HepG2 (cell line): ENCODE measurements around the gene COPS6. TPM values are rescaled to one million over a fixed set of nuclear protein-coding genes. Genes with fewer than 3 reads are reported as not detected.

Source experiments
- AGO1 ChIP-seq: fragments of 200-400 bp; formaldehyde crosslinking; IDR thresholded peaks from 2 replicates; pipeline ENCODE4 v1.6.1; 2017; ENCODE audit warnings: mild to moderate bottlenecking, low read depth, low read length, moderate library complexity; ENCODE audit not compliant: poor library complexity, severe bottlenecking
- IRX3 ChIP-seq: sonication (generic); formaldehyde crosslinking; IDR thresholded peaks from 2 replicates; pipeline ENCODE4 v1.8.1; 2023; ENCODE audit warnings: mild to moderate bottlenecking, low read depth, missing genetic modification reagents, borderline replicate concordance
- KAT2B ChIP-seq: fragments of 150-350 bp; IDR thresholded peaks from 2 replicates; pipeline ENCODE4 v1.6.1; 2014; ENCODE audit warnings: low read depth, low read length, borderline replicate concordance
- PPARG ChIP-seq: conservative IDR thresholded peaks from 2 replicates; pipeline ENCODE4 v1.6.1; 2016; ENCODE audit warnings: missing biosample characterization, missing genetic modification reagents
- PTBP1 ChIP-seq: fragments of 200-400 bp; formaldehyde crosslinking; IDR thresholded peaks from 2 replicates; pipeline ENCODE4 v1.6.1; 2018; ENCODE audit warnings: low read length, low read depth; ENCODE audit not compliant: poor library complexity, severe bottlenecking
- YEATS4 ChIP-seq: sonication (generic); formaldehyde crosslinking; IDR thresholded peaks from 2 replicates; pipeline ENCODE4 v1.4.0; 2020; ENCODE audit warnings: missing genetic modification reagents, borderline replicate concordance
- ZIK1 ChIP-seq: sonication (generic); formaldehyde crosslinking; IDR thresholded peaks from 2 replicates; pipeline ENCODE4 v1.5.0; 2020; ENCODE audit warnings: mild to moderate bottlenecking, low read depth, missing genetic modification reagents, borderline replicate concordance
- ZNF230 ChIP-seq: sonication (generic); formaldehyde crosslinking; IDR thresholded peaks from 2 replicates; pipeline ENCODE4 v1.4.0; 2020; ENCODE audit warnings: mild to moderate bottlenecking, missing genetic modification reagents
- polyA plus RNA-seq, 8 experiments: library from polyadenylated mRNA; depleted of rRNA in 3 of 8; stranded (reverse) in 7 of 8; unstranded in 1 of 8; fragments of >200 nt; fragmentation: Illumina TruSeq in 4 of 8; extraction: Trizol in 4 of 8; gene quantifications; 2 replicates each; pipeline versions ENCODE4 v1.2.1 to v1.2.3, GENCODE V29; 2011 to 2016; ENCODE audit warnings: low read depth in 4 of 8, missing spikeins in 1 of 8, mixed read lengths in 1 of 8; ENCODE audit not compliant: insufficient read depth in 1 of 8
- total RNA-seq, 5 experiments: library from RNA; depleted of rRNA; stranded (reverse); fragments of >200 nt; fragmentation: Illumina TruSeq; extraction: Trizol; gene quantifications; 2 replicates each; pipeline ENCODE4 v1.2.3, GENCODE V29; 2016; ENCODE audit warnings: low read depth in 1 of 5
- TF ChIP-seq, protein P1 (sequence below): sonication (generic); formaldehyde crosslinking; IDR thresholded peaks from 2 replicates; pipeline ENCODE4 v1.5.0; 2020; ENCODE audit warnings: mild to moderate bottlenecking, missing genetic modification reagents
- TF ChIP-seq, protein P2 (sequence below): sonication (generic); formaldehyde crosslinking; IDR thresholded peaks from 2 replicates; pipeline ENCODE4 v1.8.0; 2022; ENCODE audit warnings: mild to moderate bottlenecking, missing genetic modification reagents, moderate library complexity
- TF ChIP-seq, protein P3 (sequence below): sonication (generic); formaldehyde crosslinking; IDR thresholded peaks from 2 replicates; pipeline ENCODE4 v1.5.0; 2020; ENCODE audit warnings: mild to moderate bottlenecking, missing genetic modification reagents, borderline replicate concordance
- TF ChIP-seq, protein P4 (sequence below): sonication (generic); formaldehyde crosslinking; conservative IDR thresholded peaks from 2 replicates; pipeline ENCODE4 v1.4.0; 2020; ENCODE audit warnings: missing genetic modification reagents
- TF ChIP-seq, protein P5 (sequence below): sonication (generic); formaldehyde crosslinking; IDR thresholded peaks from 2 replicates; pipeline ENCODE4 v1.4.0; 2020; ENCODE audit warnings: missing genetic modification reagents
- TF ChIP-seq, protein P6 (sequence below): sonication (generic); formaldehyde crosslinking; IDR thresholded peaks from 2 replicates; pipeline ENCODE4 v1.8.0; 2022; ENCODE audit warnings: mild to moderate bottlenecking, missing genetic modification reagents; ENCODE audit not compliant: insufficient replicate concordance
- TF ChIP-seq, protein P7 (sequence below): sonication (generic); formaldehyde crosslinking; IDR thresholded peaks from 2 replicates; pipeline ENCODE4 v1.4.0; 2020; ENCODE audit warnings: missing genetic modification reagents, mild to moderate bottlenecking, borderline replicate concordance

Gene COPS6
- total and polyA plus RNA-seq, 2 of the 13 experiments (the other 11 are each of a cell fraction or from before 2014, with no cell fraction given): 33.4 to 117 TPM

DNA sequence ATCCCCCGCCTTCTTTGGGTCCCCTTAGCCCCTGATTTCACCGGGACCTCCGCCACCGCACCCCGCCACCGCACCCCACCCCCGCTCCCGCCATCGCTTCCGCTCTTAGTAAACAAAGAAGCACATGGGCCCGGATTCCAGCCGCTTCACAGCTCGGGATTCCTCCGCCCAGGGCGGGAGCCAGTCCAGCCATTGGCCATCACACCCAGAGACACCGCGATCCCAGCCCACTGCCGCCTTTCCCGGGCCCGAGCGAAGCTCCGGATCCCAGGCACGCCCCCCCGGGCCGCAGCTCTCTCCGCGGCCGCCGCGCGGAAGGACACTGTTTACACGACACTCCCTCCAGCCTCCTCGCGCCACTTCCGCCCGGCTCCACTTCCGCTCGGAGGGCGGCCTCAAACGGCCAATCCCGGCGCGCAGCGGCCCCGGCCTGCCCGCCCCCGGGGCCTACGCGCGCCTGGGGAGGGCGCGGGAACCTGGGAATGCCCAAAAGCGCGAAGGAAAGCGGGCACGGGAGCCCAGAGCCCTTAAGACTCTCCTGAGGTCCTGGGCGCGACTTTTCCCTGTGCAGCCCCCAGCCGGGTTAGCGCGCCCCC is 11.7 kb downstream of the COPS6 start (continued):
- TF ChIP-seq, protein P1, sequence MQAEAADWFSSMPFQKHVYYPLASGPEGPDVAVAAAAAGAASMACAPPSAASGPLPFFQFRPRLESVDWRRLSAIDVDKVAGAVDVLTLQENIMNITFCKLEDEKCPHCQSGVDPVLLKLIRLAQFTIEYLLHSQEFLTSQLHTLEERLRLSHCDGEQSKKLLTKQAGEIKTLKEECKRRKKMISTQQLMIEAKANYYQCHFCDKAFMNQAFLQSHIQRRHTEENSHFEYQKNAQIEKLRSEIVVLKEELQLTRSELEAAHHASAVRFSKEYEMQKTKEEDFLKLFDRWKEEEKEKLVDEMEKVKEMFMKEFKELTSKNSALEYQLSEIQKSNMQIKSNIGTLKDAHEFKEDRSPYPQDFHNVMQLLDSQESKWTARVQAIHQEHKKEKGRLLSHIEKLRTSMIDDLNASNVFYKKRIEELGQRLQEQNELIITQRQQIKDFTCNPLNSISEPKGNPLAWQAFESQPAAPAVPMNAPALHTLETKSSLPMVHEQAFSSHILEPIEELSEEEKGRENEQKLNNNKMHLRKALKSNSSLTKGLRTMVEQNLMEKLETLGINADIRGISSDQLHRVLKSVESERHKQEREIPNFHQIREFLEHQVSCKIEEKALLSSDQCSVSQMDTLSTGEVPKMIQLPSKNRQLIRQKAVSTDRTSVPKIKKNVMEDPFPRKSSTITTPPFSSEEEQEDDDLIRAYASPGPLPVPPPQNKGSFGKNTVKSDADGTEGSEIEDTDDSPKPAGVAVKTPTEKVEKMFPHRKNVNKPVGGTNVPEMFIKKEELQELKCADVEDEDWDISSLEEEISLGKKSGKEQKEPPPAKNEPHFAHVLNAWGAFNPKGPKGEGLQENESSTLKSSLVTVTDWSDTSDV: no peak
- TF ChIP-seq PTBP1 (no peak), ZNF230 (CRISPR knock-in tag) (no peak), AGO1 (no peak), ZIK1 (CRISPR knock-in tag) (peak; percentile 34; the same call in 1 of the 2 replicates), IRX3 (CRISPR knock-in tag) (no peak), KAT2B (no peak), PPARG (CRISPR knock-in tag) (no peak; the same call in 1 of the 2 replicates), YEATS4 (CRISPR knock-in tag) (peak; percentile 93)
- TF ChIP-seq, protein P2, sequence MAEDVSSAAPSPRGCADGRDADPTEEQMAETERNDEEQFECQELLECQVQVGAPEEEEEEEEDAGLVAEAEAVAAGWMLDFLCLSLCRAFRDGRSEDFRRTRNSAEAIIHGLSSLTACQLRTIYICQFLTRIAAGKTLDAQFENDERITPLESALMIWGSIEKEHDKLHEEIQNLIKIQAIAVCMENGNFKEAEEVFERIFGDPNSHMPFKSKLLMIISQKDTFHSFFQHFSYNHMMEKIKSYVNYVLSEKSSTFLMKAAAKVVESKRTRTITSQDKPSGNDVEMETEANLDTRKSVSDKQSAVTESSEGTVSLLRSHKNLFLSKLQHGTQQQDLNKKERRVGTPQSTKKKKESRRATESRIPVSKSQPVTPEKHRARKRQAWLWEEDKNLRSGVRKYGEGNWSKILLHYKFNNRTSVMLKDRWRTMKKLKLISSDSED: no peak
- TF ChIP-seq, protein P3, sequence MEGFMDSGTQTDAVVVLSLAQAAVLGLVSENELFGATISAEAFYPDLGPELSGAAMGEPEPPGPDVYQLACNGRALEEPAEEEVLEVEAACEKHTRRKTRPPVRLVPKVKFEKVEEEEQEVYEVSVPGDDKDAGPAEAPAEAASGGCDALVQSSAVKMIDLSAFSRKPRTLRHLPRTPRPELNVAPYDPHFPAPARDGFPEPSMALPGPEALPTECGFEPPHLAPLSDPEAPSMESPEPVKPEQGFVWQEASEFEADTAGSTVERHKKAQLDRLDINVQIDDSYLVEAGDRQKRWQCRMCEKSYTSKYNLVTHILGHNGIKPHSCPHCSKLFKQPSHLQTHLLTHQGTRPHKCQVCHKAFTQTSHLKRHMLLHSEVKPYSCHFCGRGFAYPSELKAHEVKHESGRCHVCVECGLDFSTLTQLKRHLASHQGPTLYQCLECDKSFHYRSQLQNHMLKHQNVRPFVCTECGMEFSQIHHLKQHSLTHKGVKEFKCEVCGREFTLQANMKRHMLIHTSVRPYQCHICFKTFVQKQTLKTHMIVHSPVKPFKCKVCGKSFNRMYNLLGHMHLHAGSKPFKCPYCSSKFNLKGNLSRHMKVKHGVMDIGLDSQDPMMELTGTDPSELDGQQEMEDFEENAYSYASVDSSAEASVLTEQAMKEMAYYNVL (CRISPR knock-in tag): peak; percentile 38; the same call in 1 of the 2 replicates
- TF ChIP-seq, protein P4, sequence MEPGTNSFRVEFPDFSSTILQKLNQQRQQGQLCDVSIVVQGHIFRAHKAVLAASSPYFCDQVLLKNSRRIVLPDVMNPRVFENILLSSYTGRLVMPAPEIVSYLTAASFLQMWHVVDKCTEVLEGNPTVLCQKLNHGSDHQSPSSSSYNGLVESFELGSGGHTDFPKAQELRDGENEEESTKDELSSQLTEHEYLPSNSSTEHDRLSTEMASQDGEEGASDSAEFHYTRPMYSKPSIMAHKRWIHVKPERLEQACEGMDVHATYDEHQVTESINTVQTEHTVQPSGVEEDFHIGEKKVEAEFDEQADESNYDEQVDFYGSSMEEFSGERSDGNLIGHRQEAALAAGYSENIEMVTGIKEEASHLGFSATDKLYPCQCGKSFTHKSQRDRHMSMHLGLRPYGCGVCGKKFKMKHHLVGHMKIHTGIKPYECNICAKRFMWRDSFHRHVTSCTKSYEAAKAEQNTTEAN (CRISPR knock-in tag): no peak; the same call in 1 of the 2 replicates
- TF ChIP-seq, protein P5, sequence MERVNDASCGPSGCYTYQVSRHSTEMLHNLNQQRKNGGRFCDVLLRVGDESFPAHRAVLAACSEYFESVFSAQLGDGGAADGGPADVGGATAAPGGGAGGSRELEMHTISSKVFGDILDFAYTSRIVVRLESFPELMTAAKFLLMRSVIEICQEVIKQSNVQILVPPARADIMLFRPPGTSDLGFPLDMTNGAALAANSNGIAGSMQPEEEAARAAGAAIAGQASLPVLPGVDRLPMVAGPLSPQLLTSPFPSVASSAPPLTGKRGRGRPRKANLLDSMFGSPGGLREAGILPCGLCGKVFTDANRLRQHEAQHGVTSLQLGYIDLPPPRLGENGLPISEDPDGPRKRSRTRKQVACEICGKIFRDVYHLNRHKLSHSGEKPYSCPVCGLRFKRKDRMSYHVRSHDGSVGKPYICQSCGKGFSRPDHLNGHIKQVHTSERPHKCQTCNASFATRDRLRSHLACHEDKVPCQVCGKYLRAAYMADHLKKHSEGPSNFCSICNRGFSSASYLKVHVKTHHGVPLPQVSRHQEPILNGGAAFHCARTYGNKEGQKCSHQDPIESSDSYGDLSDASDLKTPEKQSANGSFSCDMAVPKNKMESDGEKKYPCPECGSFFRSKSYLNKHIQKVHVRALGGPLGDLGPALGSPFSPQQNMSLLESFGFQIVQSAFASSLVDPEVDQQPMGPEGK (CRISPR knock-in tag): peak; percentile 88
- TF ChIP-seq, protein P6, sequence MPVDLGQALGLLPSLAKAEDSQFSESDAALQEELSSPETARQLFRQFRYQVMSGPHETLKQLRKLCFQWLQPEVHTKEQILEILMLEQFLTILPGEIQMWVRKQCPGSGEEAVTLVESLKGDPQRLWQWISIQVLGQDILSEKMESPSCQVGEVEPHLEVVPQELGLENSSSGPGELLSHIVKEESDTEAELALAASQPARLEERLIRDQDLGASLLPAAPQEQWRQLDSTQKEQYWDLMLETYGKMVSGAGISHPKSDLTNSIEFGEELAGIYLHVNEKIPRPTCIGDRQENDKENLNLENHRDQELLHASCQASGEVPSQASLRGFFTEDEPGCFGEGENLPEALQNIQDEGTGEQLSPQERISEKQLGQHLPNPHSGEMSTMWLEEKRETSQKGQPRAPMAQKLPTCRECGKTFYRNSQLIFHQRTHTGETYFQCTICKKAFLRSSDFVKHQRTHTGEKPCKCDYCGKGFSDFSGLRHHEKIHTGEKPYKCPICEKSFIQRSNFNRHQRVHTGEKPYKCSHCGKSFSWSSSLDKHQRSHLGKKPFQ (CRISPR knock-in tag): peak; percentile 69
- TF ChIP-seq, protein P7, sequence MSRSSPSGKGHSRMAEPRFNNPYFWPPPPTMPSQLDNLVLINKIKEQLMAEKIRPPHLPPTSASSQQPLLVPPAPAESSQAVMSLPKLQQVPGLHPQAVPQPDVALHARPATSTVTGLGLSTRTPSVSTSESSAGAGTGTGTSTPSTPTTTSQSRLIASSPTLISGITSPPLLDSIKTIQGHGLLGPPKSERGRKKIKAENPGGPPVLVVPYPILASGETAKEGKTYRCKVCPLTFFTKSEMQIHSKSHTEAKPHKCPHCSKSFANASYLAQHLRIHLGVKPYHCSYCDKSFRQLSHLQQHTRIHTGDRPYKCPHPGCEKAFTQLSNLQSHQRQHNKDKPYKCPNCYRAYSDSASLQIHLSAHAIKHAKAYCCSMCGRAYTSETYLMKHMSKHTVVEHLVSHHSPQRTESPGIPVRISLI (CRISPR knock-in tag): peak; percentile 49; the same call in 1 of the 2 replicates
